ENCODE results near the gene TOGARAM2.

Gene TOGARAM2

DNA sequence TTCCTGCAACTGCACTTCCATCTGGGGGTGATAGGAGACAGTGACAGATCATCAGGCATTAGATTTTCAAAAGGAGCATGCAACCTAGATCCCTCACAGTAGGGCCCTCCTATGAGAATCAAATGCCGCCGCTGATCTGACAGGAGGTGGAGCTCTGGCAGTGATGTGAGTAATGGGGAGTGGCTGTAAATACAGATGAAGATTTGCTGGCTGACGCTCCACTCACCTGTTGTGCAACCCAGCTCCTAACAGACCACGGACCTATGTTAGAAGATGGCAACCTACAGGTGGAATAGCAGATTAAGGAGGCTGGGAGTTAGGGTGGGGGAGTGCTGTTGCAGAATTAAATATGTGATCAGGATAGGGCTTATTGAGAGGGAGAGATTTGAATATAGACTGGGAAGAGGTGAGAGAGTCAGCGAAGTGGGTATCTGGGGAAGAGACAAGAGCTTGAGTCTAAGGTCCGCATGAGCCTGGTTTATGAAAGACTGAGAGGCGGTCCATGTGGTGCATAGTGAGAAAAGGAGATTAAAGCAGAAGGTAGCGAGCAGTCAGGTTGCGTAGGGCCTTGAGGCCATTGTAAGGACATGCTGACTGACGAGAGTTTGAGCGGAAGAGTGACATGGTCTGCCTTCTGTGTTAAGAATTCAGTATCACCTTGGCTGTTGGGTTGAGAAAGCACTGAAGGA lies 31.3 kb upstream of the TOGARAM2 start:
- TF ChIP-seq TCF4 (CRISPR knock-in tag; IDR thresholded peaks at IDR 0.05; ENCODE audit: borderline replicate concordance), result no peak
- TF ChIP-seq, protein P1, sequence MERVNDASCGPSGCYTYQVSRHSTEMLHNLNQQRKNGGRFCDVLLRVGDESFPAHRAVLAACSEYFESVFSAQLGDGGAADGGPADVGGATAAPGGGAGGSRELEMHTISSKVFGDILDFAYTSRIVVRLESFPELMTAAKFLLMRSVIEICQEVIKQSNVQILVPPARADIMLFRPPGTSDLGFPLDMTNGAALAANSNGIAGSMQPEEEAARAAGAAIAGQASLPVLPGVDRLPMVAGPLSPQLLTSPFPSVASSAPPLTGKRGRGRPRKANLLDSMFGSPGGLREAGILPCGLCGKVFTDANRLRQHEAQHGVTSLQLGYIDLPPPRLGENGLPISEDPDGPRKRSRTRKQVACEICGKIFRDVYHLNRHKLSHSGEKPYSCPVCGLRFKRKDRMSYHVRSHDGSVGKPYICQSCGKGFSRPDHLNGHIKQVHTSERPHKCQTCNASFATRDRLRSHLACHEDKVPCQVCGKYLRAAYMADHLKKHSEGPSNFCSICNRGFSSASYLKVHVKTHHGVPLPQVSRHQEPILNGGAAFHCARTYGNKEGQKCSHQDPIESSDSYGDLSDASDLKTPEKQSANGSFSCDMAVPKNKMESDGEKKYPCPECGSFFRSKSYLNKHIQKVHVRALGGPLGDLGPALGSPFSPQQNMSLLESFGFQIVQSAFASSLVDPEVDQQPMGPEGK (CRISPR knock-in tag; IDR thresholded peaks at IDR 0.05; ENCODE audit: borderline replicate concordance), result no peak
- no peak for TF ChIP-seq ZC3H10 (CRISPR knock-in tag; IDR thresholded peaks at IDR 0.05)
- no peak for TF ChIP-seq OSR1 (CRISPR knock-in tag; IDR thresholded peaks at IDR 0.05)
- no peak for TF ChIP-seq ZFP3 (CRISPR knock-in tag; IDR thresholded peaks at IDR 0.05)
- TF ChIP-seq, protein P2, sequence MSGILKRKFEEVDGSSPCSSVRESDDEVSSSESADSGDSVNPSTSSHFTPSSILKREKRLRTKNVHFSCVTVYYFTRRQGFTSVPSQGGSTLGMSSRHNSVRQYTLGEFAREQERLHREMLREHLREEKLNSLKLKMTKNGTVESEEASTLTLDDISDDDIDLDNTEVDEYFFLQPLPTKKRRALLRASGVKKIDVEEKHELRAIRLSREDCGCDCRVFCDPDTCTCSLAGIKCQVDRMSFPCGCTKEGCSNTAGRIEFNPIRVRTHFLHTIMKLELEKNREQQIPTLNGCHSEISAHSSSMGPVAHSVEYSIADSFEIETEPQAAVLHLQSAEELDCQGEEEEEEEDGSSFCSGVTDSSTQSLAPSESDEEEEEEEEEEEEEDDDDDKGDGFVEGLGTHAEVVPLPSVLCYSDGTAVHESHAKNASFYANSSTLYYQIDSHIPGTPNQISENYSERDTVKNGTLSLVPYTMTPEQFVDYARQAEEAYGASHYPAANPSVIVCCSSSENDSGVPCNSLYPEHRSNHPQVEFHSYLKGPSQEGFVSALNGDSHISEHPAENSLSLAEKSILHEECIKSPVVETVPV (CRISPR knock-in tag; IDR thresholded peaks at IDR 0.05), result no peak
- TF ChIP-seq ARNTL (CRISPR knock-in tag; IDR thresholded peaks at IDR 0.05; ENCODE audit: borderline replicate concordance, low read depth), result no peak
- no peak for TF ChIP-seq ZNF70 (CRISPR knock-in tag; IDR thresholded peaks at IDR 0.05)
- no peak for TF ChIP-seq BACH2 (CRISPR knock-in tag; IDR thresholded peaks at IDR 0.05; ENCODE audit: borderline replicate concordance)
- no peak; the same call in 2 of the 3 replicates for ATAC-seq

DNA sequence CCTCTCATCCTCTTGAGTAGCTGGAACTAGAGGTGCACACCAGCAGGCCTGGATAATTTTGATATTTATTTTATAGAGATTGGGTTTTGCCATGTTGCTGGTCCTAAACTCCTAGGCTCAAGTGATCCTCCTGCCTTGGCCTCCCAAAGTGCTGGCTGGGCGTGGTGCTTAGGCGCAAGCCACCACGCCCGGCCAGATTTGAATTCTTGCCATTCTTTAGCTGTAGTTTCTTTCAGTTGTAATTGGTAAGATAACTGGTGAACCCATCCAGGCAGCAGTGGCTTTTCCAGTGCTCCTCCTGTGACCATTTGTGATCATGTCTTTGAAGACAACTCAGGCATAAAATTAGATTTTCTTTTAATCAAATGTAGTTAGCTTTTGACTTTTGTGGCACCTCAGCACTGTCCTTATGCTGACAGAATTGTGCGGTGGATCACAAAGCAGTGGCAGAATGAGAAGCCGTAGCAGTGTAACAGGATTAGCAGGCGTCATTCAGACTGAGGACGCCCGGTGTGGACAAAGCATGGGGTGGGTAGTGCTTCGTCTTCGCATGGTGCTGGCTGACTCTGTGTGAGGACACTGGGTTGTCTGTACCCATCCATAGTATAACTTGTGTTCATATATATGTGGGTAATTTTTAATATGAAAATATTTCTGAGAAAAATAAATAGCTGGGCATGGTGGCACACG lies 30.0 kb upstream of the TOGARAM2 start:
- ATAC-seq, result peak; percentile 12
- TF ChIP-seq, protein P1 (CRISPR knock-in tag; IDR thresholded peaks at IDR 0.05; ENCODE audit: borderline replicate concordance), result no peak
- TF ChIP-seq, protein P3, sequence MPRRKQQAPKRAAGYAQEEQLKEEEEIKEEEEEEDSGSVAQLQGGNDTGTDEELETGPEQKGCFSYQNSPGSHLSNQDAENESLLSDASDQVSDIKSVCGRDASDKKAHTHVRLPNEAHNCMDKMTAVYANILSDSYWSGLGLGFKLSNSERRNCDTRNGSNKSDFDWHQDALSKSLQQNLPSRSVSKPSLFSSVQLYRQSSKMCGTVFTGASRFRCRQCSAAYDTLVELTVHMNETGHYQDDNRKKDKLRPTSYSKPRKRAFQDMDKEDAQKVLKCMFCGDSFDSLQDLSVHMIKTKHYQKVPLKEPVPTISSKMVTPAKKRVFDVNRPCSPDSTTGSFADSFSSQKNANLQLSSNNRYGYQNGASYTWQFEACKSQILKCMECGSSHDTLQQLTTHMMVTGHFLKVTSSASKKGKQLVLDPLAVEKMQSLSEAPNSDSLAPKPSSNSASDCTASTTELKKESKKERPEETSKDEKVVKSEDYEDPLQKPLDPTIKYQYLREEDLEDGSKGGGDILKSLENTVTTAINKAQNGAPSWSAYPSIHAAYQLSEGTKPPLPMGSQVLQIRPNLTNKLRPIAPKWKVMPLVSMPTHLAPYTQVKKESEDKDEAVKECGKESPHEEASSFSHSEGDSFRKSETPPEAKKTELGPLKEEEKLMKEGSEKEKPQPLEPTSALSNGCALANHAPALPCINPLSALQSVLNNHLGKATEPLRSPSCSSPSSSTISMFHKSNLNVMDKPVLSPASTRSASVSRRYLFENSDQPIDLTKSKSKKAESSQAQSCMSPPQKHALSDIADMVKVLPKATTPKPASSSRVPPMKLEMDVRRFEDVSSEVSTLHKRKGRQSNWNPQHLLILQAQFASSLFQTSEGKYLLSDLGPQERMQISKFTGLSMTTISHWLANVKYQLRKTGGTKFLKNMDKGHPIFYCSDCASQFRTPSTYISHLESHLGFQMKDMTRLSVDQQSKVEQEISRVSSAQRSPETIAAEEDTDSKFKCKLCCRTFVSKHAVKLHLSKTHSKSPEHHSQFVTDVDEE (CRISPR knock-in tag; IDR thresholded peaks at IDR 0.05), result no peak
- no peak for TF ChIP-seq RARB (CRISPR knock-in tag; IDR thresholded peaks at IDR 0.05)
- TF ChIP-seq, protein P2 (CRISPR knock-in tag; IDR thresholded peaks at IDR 0.05), result no peak
- no peak for TF ChIP-seq CSDC2 (CRISPR knock-in tag; IDR thresholded peaks at IDR 0.05)
- no peak for TF ChIP-seq ZNF565 (CRISPR knock-in tag; conservative IDR thresholded peaks at IDR 0.05; ENCODE audit: low read depth)
- no peak for TF ChIP-seq ZC3H10 (CRISPR knock-in tag; IDR thresholded peaks at IDR 0.05)

- peak; percentile 6; the same call in 1 of the 3 replicates for ATAC-seq
- TF ChIP-seq, protein P3 (CRISPR knock-in tag; IDR thresholded peaks at IDR 0.05), result no peak
- TF ChIP-seq PPARA (CRISPR knock-in tag; IDR thresholded peaks at IDR 0.05; ENCODE audit: borderline replicate concordance) (no peak), OSR1 (CRISPR knock-in tag; IDR thresholded peaks at IDR 0.05) (no peak), TCF4 (CRISPR knock-in tag; IDR thresholded peaks at IDR 0.05; ENCODE audit: borderline replicate concordance) (no peak), ZFP3 (CRISPR knock-in tag; IDR thresholded peaks at IDR 0.05) (no peak), ZNF70 (CRISPR knock-in tag; IDR thresholded peaks at IDR 0.05) (no peak), POU6F1 (CRISPR knock-in tag; IDR thresholded peaks at IDR 0.05; ENCODE audit: borderline replicate concordance, low read depth) (no peak), ESRRG (CRISPR knock-in tag; IDR thresholded peaks at IDR 0.05) (no peak)
These were observed 28.9 kb upstream of the TOGARAM2 start for GRCh38 chr2:28951910-28952835.
